ENCODE results near the gene SCAMP5. TPM values are rescaled to one million over a fixed set of nuclear protein-coding genes. Genes with fewer than 3 reads are reported as not detected.

SCAMP5 gene
- 0.57 and 2.4 TPM in 2 replicates for total RNA-seq

GRCh38 chr15:74995182-74995778, at the start of gene SCAMP5:
Gene SCAMP5 (plus strand): TSS chr15:74995563. CDS start chr15:75011840, 16,277 bp downstream.

GRCh38 chr15:74956648-74957475, 38.5 kb upstream of the SCAMP5 start, which contains the start of gene RPP25:
Gene RPP25 (minus strand): TSS chr15:74956772. CDS start chr15:74956583, 189 bp downstream.

GRCh38 chr15:75023181-75023871, 28.0 kb downstream of the SCAMP5 start, which contains the start of gene PPCDC:
Gene PPCDC (plus strand): TSS chr15:75023590. CDS start chr15:75028319, 4,729 bp downstream.

Small RNAs within 50 kb of the gene (small RNA-seq; reads per million reads assigned to genes)
- gene AC015720.1 (ENCODE audit: low replicate concordance) (not detected), gene RF00019 (ENCODE audit: low replicate concordance) (not detected)

Other genes starting within 250 kb of the SCAMP5 start
- not detected in 2 replicates for gene CYP1A2, start 246.7 kb upstream of the SCAMP5 start, total RNA-seq
- gene CSK, start 213.5 kb upstream of the SCAMP5 start, total RNA-seq: 30.4 and 32.6 TPM in 2 replicates
- gene LMAN1L, start 182.7 kb upstream of the SCAMP5 start, total RNA-seq: under 0.01 TPM in 1 of 2 replicates, not detected in the other
- not detected in 2 replicates for gene CPLX3, start 168.9 kb upstream of the SCAMP5 start, total RNA-seq
- gene ULK3, start 152.4 kb upstream of the SCAMP5 start, total RNA-seq: 17.7 and 23.3 TPM in 2 replicates
- 28.1 and 37.9 TPM in 2 replicates for gene SCAMP2, start 122.2 kb upstream of the SCAMP5 start, total RNA-seq
- 49.5 and 88.6 TPM in 2 replicates for gene MPI, start 105.5 kb upstream of the SCAMP5 start, total RNA-seq
- gene FAM219B, start 88.7 kb upstream of the SCAMP5 start, total RNA-seq: 28.2 and 40.7 TPM in 2 replicates
- gene COX5A, start 57.5 kb upstream of the SCAMP5 start, total RNA-seq: 33.4 and 45.7 TPM in 2 replicates
- 15.0 and 23.9 TPM in 2 replicates for gene RPP25, start 38.8 kb upstream of the SCAMP5 start, total RNA-seq
- gene PPCDC, start 28.0 kb downstream of the SCAMP5 start, total RNA-seq: 10.5 and 19.3 TPM in 2 replicates
- gene C15orf39, start 206.3 kb downstream of the SCAMP5 start, total RNA-seq: 12.9 and 16.0 TPM in 2 replicates